ENCODE results near the gene RBP4.

RBP4 gene

DNA sequence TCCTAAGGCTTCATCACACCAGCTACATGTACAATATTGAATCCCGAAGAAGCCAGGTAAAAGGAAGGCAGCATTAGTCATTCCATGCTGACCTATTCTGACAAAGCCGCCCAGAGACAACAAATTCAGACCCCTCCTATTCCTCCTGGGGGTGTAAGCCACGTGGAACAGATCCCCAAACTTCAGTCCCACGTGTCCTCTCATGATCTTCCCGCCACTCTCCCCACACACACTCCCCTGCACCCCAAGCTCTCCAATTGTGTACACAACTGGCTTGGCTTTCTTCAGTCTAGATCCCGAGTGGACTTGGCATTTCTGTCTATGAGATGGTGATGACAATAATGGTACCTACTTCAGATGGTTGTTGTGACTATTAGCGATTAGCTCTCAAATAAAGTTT, 19.9 kb upstream of the RBP4 start:
- ATAC-seq = no peak
- TF ChIP-seq ISL1 (CRISPR knock-in tag; IDR thresholded peaks at IDR 0.05) = no peak

DNA sequence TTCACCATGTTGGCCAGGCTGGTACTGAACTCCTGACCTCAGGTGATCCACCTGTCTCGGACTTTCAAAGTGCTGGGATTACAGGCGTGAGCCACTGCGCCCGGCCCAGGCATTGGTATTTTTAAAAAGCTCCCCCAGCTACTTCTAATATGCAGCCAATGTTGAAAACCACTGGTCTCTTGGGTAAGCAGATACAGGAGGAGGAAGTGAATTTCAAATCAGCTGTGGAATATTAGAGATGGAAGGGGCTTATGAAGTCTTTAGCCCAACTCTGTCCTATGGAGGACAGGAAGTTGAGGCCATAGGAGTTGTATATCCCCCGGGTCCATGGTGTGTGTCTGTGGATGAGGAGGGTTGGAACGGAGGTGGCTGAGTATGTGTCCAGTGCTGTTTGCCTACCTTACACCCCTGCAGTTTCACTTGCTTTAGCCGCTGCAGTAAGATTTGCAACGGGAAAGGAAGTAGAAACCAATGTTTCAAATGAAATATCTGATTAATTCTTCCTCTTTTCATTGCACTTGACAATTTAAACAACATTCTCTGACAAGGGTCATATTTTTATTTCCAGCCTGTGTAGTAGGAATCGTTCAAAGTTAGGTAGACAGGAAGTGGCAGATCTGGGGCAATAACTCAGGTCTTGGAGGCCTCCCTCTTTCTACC, 14.7 kb upstream of the RBP4 start:
- TF ChIP-seq ZNF70 (CRISPR knock-in tag; IDR thresholded peaks at IDR 0.05) (no peak), TCF4 (CRISPR knock-in tag; IDR thresholded peaks at IDR 0.05; ENCODE audit: borderline replicate concordance) (no peak), RARB (CRISPR knock-in tag; IDR thresholded peaks at IDR 0.05) (no peak)

DNA sequence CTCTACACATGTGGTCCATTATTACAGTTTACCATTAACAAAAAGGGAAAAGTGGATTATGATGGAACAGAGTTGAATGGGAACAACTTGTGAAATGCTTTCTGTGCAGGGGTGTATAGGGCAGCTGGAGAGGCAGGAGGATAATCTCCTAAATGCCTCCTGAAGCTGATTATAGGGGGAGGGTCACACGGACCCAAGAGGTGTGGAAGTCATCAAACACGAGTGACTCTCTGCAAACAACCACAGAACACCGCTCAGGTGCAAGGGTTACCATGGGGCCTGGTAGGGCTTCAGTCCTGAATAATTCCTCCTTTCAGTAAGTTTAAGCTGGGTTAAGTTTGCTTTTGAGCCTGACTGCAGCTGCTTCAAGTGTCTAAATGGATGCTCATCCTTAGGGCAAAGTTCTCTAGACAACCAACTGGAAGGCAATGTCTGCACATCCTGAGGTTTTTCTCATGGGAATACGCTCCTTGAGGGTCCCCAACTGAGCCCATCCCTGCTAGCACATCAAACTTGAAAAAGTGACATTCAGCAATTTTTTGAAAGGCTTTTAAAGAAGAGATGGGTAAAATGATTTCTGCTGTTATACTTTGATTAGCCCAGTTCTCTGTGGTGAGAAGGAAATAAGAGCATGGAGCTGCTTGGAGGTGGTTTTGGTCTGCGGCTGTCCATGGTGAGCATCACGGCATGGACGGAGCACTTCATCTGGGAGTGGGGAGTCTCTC, 13.2 kb upstream of the RBP4 start:
- no peak for ATAC-seq
- TF ChIP-seq OSR1 (CRISPR knock-in tag; IDR thresholded peaks at IDR 0.05) = no peak
- no peak for TF ChIP-seq ESRRG (CRISPR knock-in tag; IDR thresholded peaks at IDR 0.05)
- no peak for TF ChIP-seq GLIS3 (CRISPR knock-in tag; IDR thresholded peaks at IDR 0.05)
- TF ChIP-seq, protein P1, sequence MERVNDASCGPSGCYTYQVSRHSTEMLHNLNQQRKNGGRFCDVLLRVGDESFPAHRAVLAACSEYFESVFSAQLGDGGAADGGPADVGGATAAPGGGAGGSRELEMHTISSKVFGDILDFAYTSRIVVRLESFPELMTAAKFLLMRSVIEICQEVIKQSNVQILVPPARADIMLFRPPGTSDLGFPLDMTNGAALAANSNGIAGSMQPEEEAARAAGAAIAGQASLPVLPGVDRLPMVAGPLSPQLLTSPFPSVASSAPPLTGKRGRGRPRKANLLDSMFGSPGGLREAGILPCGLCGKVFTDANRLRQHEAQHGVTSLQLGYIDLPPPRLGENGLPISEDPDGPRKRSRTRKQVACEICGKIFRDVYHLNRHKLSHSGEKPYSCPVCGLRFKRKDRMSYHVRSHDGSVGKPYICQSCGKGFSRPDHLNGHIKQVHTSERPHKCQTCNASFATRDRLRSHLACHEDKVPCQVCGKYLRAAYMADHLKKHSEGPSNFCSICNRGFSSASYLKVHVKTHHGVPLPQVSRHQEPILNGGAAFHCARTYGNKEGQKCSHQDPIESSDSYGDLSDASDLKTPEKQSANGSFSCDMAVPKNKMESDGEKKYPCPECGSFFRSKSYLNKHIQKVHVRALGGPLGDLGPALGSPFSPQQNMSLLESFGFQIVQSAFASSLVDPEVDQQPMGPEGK (CRISPR knock-in tag; IDR thresholded peaks at IDR 0.05; ENCODE audit: borderline replicate concordance) = no peak
- TF ChIP-seq ZFP30 (CRISPR knock-in tag; IDR thresholded peaks at IDR 0.05) = no peak
- no peak for TF ChIP-seq PPARA (CRISPR knock-in tag; IDR thresholded peaks at IDR 0.05; ENCODE audit: borderline replicate concordance)
- TF ChIP-seq, protein P2, sequence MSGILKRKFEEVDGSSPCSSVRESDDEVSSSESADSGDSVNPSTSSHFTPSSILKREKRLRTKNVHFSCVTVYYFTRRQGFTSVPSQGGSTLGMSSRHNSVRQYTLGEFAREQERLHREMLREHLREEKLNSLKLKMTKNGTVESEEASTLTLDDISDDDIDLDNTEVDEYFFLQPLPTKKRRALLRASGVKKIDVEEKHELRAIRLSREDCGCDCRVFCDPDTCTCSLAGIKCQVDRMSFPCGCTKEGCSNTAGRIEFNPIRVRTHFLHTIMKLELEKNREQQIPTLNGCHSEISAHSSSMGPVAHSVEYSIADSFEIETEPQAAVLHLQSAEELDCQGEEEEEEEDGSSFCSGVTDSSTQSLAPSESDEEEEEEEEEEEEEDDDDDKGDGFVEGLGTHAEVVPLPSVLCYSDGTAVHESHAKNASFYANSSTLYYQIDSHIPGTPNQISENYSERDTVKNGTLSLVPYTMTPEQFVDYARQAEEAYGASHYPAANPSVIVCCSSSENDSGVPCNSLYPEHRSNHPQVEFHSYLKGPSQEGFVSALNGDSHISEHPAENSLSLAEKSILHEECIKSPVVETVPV (CRISPR knock-in tag; IDR thresholded peaks at IDR 0.05) = no peak
- no peak for TF ChIP-seq RARB (CRISPR knock-in tag; IDR thresholded peaks at IDR 0.05)
- no peak for TF ChIP-seq TCF4 (CRISPR knock-in tag; IDR thresholded peaks at IDR 0.05; ENCODE audit: borderline replicate concordance)
- TF ChIP-seq ZC3H10 (CRISPR knock-in tag; IDR thresholded peaks at IDR 0.05) = no peak
- no peak for TF ChIP-seq ZNF565 (CRISPR knock-in tag; conservative IDR thresholded peaks at IDR 0.05; ENCODE audit: low read depth)
- no peak for TF ChIP-seq SNAI2 (CRISPR knock-in tag; IDR thresholded peaks at IDR 0.05)
- TF ChIP-seq ISL1 (CRISPR knock-in tag; IDR thresholded peaks at IDR 0.05) = no peak
- TF ChIP-seq ARNTL (CRISPR knock-in tag; IDR thresholded peaks at IDR 0.05; ENCODE audit: borderline replicate concordance, low read depth) = no peak
- TF ChIP-seq, protein P3, sequence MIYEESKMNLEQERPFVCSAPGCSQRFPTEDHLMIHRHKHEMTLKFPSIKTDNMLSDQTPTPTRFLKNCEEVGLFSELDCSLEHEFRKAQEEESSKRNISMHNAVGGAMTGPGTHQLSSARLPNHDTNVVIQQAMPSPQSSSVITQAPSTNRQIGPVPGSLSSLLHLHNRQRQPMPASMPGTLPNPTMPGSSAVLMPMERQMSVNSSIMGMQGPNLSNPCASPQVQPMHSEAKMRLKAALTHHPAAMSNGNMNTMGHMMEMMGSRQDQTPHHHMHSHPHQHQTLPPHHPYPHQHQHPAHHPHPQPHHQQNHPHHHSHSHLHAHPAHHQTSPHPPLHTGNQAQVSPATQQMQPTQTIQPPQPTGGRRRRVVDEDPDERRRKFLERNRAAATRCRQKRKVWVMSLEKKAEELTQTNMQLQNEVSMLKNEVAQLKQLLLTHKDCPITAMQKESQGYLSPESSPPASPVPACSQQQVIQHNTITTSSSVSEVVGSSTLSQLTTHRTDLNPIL (CRISPR knock-in tag; IDR thresholded peaks at IDR 0.05; ENCODE audit: low read depth) = no peak

More for the DNA sequence above, 14.7 kb upstream of the RBP4 start:
- ATAC-seq = no peak

DNA sequence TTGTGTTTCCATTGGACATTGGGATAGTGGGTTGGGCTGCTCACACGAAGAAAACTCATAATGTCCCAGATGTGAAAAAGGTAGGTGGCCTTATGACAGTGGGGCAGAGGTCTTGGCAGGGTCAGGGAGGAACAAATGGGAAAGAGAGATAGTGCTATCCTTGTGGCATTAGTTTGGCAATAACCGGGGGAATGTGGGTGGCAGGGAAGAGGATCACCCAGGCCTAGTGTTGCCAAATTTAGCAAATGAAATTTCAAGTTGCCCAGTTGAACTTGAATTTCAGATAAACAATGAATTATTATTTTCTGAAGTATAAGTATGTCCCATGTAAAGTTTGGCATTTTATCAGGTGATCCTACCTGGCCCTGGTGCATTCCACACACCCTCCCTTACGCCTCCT, 12.1 kb upstream of the RBP4 start:
- TF ChIP-seq, protein P4, sequence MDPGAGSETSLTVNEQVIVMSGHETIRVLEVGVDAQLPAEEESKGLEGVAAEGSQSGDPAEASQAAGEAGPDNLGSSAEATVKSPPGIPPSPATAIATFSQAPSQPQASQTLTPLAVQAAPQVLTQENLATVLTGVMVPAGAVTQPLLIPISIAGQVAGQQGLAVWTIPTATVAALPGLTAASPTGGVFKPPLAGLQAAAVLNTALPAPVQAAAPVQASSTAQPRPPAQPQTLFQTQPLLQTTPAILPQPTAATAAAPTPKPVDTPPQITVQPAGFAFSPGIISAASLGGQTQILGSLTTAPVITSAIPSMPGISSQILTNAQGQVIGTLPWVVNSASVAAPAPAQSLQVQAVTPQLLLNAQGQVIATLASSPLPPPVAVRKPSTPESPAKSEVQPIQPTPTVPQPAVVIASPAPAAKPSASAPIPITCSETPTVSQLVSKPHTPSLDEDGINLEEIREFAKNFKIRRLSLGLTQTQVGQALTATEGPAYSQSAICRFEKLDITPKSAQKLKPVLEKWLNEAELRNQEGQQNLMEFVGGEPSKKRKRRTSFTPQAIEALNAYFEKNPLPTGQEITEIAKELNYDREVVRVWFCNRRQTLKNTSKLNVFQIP (CRISPR knock-in tag; IDR thresholded peaks at IDR 0.05; ENCODE audit: borderline replicate concordance, low read depth) = no peak
- TF ChIP-seq ARNTL (CRISPR knock-in tag; IDR thresholded peaks at IDR 0.05; ENCODE audit: borderline replicate concordance, low read depth) (no peak), TOX (CRISPR knock-in tag; IDR thresholded peaks at IDR 0.05; ENCODE audit: borderline replicate concordance) (no peak), ESRRG (CRISPR knock-in tag; IDR thresholded peaks at IDR 0.05) (no peak), ZNF565 (CRISPR knock-in tag; conservative IDR thresholded peaks at IDR 0.05; ENCODE audit: low read depth) (no peak), ZC3H10 (CRISPR knock-in tag; IDR thresholded peaks at IDR 0.05) (no peak), ZFP3 (CRISPR knock-in tag; IDR thresholded peaks at IDR 0.05) (no peak)
- TF ChIP-seq, protein P2 (CRISPR knock-in tag; IDR thresholded peaks at IDR 0.05) = no peak
- TF ChIP-seq, protein P5, sequence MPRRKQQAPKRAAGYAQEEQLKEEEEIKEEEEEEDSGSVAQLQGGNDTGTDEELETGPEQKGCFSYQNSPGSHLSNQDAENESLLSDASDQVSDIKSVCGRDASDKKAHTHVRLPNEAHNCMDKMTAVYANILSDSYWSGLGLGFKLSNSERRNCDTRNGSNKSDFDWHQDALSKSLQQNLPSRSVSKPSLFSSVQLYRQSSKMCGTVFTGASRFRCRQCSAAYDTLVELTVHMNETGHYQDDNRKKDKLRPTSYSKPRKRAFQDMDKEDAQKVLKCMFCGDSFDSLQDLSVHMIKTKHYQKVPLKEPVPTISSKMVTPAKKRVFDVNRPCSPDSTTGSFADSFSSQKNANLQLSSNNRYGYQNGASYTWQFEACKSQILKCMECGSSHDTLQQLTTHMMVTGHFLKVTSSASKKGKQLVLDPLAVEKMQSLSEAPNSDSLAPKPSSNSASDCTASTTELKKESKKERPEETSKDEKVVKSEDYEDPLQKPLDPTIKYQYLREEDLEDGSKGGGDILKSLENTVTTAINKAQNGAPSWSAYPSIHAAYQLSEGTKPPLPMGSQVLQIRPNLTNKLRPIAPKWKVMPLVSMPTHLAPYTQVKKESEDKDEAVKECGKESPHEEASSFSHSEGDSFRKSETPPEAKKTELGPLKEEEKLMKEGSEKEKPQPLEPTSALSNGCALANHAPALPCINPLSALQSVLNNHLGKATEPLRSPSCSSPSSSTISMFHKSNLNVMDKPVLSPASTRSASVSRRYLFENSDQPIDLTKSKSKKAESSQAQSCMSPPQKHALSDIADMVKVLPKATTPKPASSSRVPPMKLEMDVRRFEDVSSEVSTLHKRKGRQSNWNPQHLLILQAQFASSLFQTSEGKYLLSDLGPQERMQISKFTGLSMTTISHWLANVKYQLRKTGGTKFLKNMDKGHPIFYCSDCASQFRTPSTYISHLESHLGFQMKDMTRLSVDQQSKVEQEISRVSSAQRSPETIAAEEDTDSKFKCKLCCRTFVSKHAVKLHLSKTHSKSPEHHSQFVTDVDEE (CRISPR knock-in tag; IDR thresholded peaks at IDR 0.05) = no peak
- ATAC-seq = no peak

All from SK-N-SH treated with all-trans-retinoic acid at 6 μM for 48 hours (cell line).